KOPT-K1 (cell line): ENCODE measurements around the gene ZFP82.

Experiments
- H3K27ac ChIP-seq: fragments of 200-600 bp; sonication (generic); 2 replicates; pipeline ENCODE4 v1.5.1; 2016; ENCODE audit warnings: antibody characterized with exemption, mild to moderate bottlenecking, low read depth, low read length; ENCODE audit not compliant: poor library complexity, severe bottlenecking
- H3K36me3 ChIP-seq: fragments of 200-600 bp; sonication (generic); 2 replicates; pipeline ENCODE4 v1.5.1; 2017; ENCODE audit warnings: antibody characterized with exemption, mild to moderate bottlenecking, low read length, moderate library complexity; ENCODE audit not compliant: insufficient read depth
- H3K9me3 ChIP-seq: fragments of 200-600 bp; sonication (generic); 2 replicates; pipeline ENCODE4 v1.5.1; 2017; ENCODE audit warnings: antibody characterized with exemption, low read length, mild to moderate bottlenecking; ENCODE audit not compliant: insufficient read depth, poor library complexity, severe bottlenecking

The ZFP82 gene

DNA sequence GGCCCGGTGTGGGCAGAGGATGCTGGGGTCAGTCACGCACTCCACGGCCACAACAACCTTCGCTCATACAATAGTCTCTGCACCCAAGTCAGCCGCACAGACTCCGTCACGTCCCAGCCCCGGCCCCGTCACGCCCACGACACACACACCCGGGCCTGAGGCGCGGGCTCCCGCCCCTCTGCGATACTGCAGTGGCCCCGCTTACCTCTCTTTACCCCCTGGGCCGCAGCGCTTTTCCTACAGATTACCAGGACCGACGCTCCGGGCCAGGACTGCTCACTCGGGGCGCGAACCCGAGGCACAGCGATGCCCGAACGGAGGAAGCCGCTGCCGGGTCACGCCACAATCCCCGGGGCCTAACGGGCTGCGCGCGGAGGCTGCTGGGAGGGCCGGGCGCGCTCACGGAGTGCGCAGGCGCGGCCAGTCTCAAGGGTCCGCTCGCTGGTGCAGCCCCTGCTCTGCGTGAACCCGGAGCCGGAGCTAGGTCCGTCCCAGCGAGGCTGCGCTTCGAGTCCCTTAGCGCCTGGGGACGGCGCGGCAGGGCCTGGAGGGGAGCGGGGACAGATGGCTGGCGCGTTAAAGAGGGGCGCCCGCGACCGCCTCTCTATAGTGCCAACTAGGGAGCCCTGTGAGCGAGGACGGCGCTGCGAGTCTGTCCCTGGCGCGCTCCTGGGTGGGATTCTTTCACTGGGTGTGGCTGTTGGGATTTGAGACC lies at the start of gene ZFP82:
ZFP82 (minus strand) TSS at position 358 of the 715 bp plus-strand sequence. CDS start 8,855 bp downstream, outside the sequence.
- Histone ChIP-seq H3K36me3 (peaks cover 29% of the 10 kb centered on the region), H3K9me3 (peaks cover 32% of the 10 kb centered on the region)

GRCh38 chr19:36460046-36460445 lies 41.6 kb upstream of the ZFP82 start:
- Histone ChIP-seq H3K27ac (no peak overlapping the region), H3K36me3 (peaks cover 16% of the 10 kb centered on the region), H3K9me3 (peaks cover 64% of the 10 kb centered on the region)

More for the DNA sequence above, at the start of gene ZFP82:
- peak within 1 kb of the TSS; percentile 83 for H3K27ac ChIP-seq

DNA sequence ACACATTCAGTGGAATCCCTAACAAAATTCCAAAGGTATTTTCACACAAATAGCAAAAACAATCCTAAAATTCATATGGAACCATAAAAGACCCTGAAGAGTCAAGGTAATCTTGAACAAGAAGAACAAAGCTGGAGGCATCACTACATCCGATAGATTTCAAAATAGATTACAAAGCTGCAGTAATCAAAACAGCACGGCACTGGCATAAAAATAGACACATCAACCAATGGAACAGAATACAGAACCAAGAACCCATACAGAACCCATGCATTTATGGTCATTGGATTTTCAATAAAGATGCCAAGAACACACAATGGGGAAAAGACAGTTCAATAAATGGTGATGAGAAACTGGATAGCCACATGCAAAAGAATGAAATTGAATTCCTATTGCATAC lies 38.4 kb upstream of the ZFP82 start:
- H3K36me3 ChIP-seq = peaks cover 43% of the 10 kb centered on the region
- H3K27ac ChIP-seq = no peak overlapping the region
- H3K9me3 ChIP-seq = peaks cover 76% of the 10 kb centered on the region

GRCh38 chr19:36449059-36449670 lies 30.7 kb upstream of the ZFP82 start:
- Histone ChIP-seq H3K36me3 (peaks cover 67% of the 10 kb centered on the region), H3K9me3 (peaks cover 100% of the 10 kb centered on the region), H3K27ac (no peak overlapping the region)

- Histone ChIP-seq H3K36me3 (no peaks in the 10 kb centered on the region), H3K9me3 (peaks cover 45% of the 10 kb centered on the region), H3K27ac (no peak overlapping the region)
These were observed 22.9 kb upstream of the ZFP82 start for GRCh38 chr19:36441339-36441738.

DNA sequence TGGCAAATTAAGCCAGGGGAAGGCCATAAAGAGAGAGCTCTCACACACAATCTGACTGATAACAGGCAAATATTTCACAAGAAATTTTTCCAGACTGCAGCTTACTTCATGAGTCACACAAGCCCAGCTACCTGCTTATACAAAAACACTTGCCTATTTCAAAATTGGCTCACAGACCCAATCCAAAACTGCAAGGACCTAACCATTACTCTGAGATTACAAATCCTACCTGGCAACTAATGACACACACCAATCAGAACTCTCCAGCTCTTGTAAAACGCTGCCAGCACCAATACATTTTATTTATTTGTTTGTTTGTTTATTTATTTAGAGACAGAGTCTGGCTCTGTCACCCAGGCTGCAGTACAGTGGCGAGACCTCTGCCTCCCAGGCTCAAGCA lies 18.1 kb upstream of the ZFP82 start:
- H3K36me3 ChIP-seq = no peaks in the 10 kb centered on the region
- peaks cover 16% of the 10 kb centered on the region for H3K9me3 ChIP-seq
- no peak overlapping the region for H3K27ac ChIP-seq

GRCh38 chr19:36423925-36424324 lies 5.5 kb upstream of the ZFP82 start:
- peaks cover 33% of the 10 kb centered on the region for H3K9me3 ChIP-seq
- H3K36me3 ChIP-seq = no peaks in the 10 kb centered on the region
- H3K27ac ChIP-seq = no peak overlapping the region

GRCh38 chr19:36421749-36422481 lies 3.5 kb upstream of the ZFP82 start:
- Histone ChIP-seq H3K9me3 (peaks cover 24% of the 10 kb centered on the region), H3K27ac (no peak overlapping the region), H3K36me3 (no peaks in the 10 kb centered on the region; the same call in 1 of the 2 replicates)

DNA sequence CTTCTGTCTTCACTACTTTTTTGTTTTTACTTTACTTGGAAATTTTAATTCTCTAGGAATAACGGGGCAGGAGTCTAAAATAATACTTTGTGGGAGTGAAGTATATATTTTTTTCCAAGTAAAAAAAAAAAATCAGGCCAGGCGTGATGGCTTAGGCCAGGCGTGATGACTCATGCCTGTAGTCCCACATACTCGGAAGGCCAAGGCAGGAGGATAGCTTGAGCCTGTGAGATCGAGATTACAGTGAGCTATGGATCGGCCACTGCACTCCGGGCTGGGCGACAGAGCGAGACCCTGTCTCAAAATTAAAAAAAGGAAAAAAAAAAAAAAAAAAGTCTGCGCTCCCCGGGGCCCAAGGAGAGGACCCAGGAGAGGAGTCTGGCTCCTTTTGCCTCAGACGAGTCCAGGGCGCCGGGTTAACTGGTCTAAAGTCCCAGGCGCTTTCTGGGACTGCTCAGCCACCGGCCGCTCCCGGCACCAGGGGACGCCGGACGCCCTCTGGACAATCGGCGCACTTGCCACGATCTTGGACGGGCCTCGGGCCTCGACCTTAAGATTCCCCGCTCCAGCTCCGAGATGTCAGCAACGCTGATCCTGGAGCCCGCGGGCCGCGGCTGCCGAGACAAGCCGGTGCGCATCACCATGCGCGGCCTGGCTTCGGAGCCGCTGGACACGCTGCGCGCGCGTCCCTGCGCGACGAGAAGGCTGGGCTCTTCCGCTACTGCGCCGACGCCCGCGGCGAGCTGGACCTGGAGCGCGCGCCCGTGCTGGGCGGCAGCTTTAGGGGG lies 2.7 kb upstream of the ZFP82 start:
- no peak overlapping the region for H3K27ac ChIP-seq

GRCh38 chr19:36417752-36418286 lies 625 bp downstream of the ZFP82 start:
- H3K9me3 ChIP-seq = peaks cover 38% of the 10 kb centered on the region

More for the DNA sequence above, 2.7 kb upstream of the ZFP82 start:
- H3K9me3 ChIP-seq = peaks cover 29% of the 10 kb centered on the region
- peaks cover 3% of the 10 kb centered on the region for H3K36me3 ChIP-seq

GRCh38 chr19:36409841-36410240 lies 8.6 kb downstream of the ZFP82 start:
- H3K9me3 ChIP-seq = peaks cover 92% of the 10 kb centered on the region
- H3K36me3 ChIP-seq = peaks cover 98% of the 10 kb centered on the region
- H3K27ac ChIP-seq = no peak overlapping the region

More at GRCh38 chr19:36417752-36418286, 625 bp downstream of the ZFP82 start:
- peak overlapping the region; percentile 83 for H3K27ac ChIP-seq
- H3K36me3 ChIP-seq = peaks cover 36% of the 10 kb centered on the region

- Histone ChIP-seq H3K27ac (no peak overlapping the region), H3K36me3 (peaks cover 98% of the 10 kb centered on the region), H3K9me3 (peaks cover 93% of the 10 kb centered on the region)
These were observed 10.3 kb downstream of the ZFP82 start for GRCh38 chr19:36408101-36408500.

DNA sequence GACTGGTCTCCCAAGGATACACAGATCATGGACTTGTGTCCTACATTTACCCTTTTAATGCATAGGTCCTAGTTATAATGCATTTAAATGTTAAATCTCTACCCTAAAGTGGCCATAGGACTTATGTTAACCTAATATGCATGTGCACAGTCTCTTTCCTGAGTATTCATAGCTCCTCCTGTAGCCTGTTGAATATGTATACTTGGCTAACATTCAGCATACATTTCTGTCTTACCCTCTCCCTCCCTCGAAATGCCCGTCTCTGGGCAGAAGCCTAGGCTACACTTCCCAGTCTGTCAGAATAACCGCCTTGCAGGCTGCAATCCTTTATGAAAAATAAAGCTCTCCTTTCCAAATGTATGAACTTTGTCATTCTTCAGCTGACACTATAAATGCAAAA lies 13.9 kb downstream of the ZFP82 start:
- peaks cover 93% of the 10 kb centered on the region for H3K9me3 ChIP-seq
- peaks cover 98% of the 10 kb centered on the region for H3K36me3 ChIP-seq
- no peak overlapping the region for H3K27ac ChIP-seq

DNA sequence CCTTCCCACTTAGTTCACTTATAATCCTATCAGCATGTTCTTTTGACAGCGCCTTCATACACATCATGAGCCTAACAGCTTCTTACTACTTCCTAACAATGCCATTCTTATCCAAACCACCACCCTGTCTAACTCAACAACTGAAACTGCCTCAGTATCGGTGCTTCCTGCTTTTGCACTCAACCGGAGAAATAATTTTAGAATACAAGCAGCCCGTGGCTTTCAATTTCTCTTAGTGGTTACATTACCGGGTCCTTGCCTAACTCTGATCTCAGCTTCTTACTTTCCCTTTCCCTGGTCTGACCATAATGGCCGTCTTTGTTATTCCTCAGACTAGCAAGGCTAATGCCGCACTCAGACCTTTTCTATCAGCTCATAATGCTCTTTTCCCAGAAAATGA lies 17.0 kb downstream of the ZFP82 start:
- no peak overlapping the region for H3K27ac ChIP-seq
- H3K9me3 ChIP-seq = peaks cover 96% of the 10 kb centered on the region
- H3K36me3 ChIP-seq = peaks cover 99% of the 10 kb centered on the region
